ENCODE measurements around the gene CDT1.
"Not testable (repeated sequence)": the region's sequence is repeated elsewhere in the genome, so short reads cannot be mapped to it uniquely, and the experiment has no call there.

CDT1 gene

GRCh38 chr16:88784074-88784855 is 19.3 kb upstream of the CDT1 start:
- DNase-seq, result peak; percentile 83

- DNase-seq, result no peak
These were observed 18.8 kb upstream of the CDT1 start for GRCh38 chr16:88784856-88785105.

- peak; percentile 94 for DNase-seq
These were observed 18.3 kb upstream of the CDT1 start, which contains the start of gene PIEZO1 for GRCh38 chr16:88785106-88785924. TSS of gene PIEZO1 (minus strand) at chr16:88785220. CDS start at chr16:88784964, 256 bp downstream.

GRCh38 chr16:88787579-88788314 is 15.8 kb upstream of the CDT1 start:
- DNase-seq, result no peak

GRCh38 chr16:88788749-88789148 is 14.8 kb upstream of the CDT1 start:
- not testable (repeated sequence) for DNase-seq

- DNase-seq, result no peak
These were observed 14.0 kb upstream of the CDT1 start for GRCh38 chr16:88789594-88789993.

GRCh38 chr16:88790312-88791211 is 13.0 kb upstream of the CDT1 start:
- DNase-seq, result peak; percentile 86

GRCh38 chr16:88792078-88792550 is 11.5 kb upstream of the CDT1 start:
- DNase-seq, result no peak

GRCh38 chr16:88792668-88793250 is 10.8 kb upstream of the CDT1 start:
- no peak for DNase-seq

- no peak for DNase-seq
These were observed 10.2 kb upstream of the CDT1 start for GRCh38 chr16:88793251-88793954.

GRCh38 chr16:88796278-88796677 is 7.3 kb upstream of the CDT1 start:
- no peak for DNase-seq

- no peak for DNase-seq
These were observed 5.5 kb upstream of the CDT1 start for GRCh38 chr16:88798073-88798472.

- DNase-seq, result no peak
These were observed 4.7 kb upstream of the CDT1 start for GRCh38 chr16:88798772-88799455.

- DNase-seq, result no peak
These were observed 3.9 kb upstream of the CDT1 start for GRCh38 chr16:88799569-88800276.

GRCh38 chr16:88800277-88800592 is 3.4 kb upstream of the CDT1 start:
- DNase-seq, result no peak

- DNase-seq, result no peak
These were observed 573 bp downstream of the CDT1 start for GRCh38 chr16:88804173-88804551.

GRCh38 chr16:88804552-88805339 is 1.2 kb downstream of the CDT1 start:
- peak; percentile 77 for DNase-seq

GRCh38 chr16:88805340-88805715 is 1.7 kb downstream of the CDT1 start:
- DNase-seq, result no peak

GRCh38 chr16:88805887-88806393 is 2.4 kb downstream of the CDT1 start:
- no peak for DNase-seq

Data from activated effector memory CD4-positive, alpha-beta T cell treated with anti-CD3 and anti-CD28 coated beads, Interleukin-2, amount 50 U/mL, for 16 hours (primary cell).